DND-41 (cell line): ENCODE measurements around the gene LHX6.

Source experiments
- ATAC-seq: fragments of 200-7000 bp; cut with Tn5 transposase; 3 replicates; pipeline ENCODE4 v1.9.1; 2021; ENCODE audit warnings: low read depth; ENCODE audit not compliant: insufficient read depth
- DNase-seq: peaks from one replicate; pipeline ENCODE4 v3.0.0-alpha.2; 2020
- H2AFZ ChIP-seq: 2 replicates; pipeline ENCODE4 v1.6.0; 2012; ENCODE audit warnings: low read depth, low read length
- H3K27ac ChIP-seq: 2 replicates; pipeline ENCODE4 v1.5.1; 2012; ENCODE audit warnings: low read length, inconsistent platforms
- H3K27me3 ChIP-seq: fragments of 200-600 bp; sonication (generic); 2 replicates; pipeline ENCODE4 v1.6.0; 2012; ENCODE audit warnings: low read length, mild to moderate bottlenecking, inconsistent platforms; ENCODE audit not compliant: insufficient read depth, poor library complexity
- H3K36me3 ChIP-seq: 2 replicates; pipeline ENCODE4 v1.5.1; 2012; ENCODE audit warnings: low read length, inconsistent platforms; ENCODE audit not compliant: insufficient read depth
- H3K4me1 ChIP-seq: 2 replicates; pipeline ENCODE4 v1.5.1; 2012; ENCODE audit warnings: mild to moderate bottlenecking, low read length; ENCODE audit not compliant: insufficient read depth
- H3K4me2 ChIP-seq: 2 replicates; pipeline ENCODE4 v1.6.0; 2012; ENCODE audit warnings: mild to moderate bottlenecking, moderate library complexity, low read length, inconsistent platforms; ENCODE audit not compliant: insufficient read depth
- H3K4me3 ChIP-seq, 2 experiments: fragments of 200-600 bp in 1 of 2; shearing (Covaris generic) in 1 of 2; 2 replicates each; pipeline ENCODE4 v1.5.1; 2012 to 2016; ENCODE audit warnings: inconsistent platforms in 2 of 2, low read length in 2 of 2, mild to moderate bottlenecking in 2 of 2, low read depth in 1 of 2, moderate library complexity in 1 of 2
- H3K79me2 ChIP-seq: 2 replicates; pipeline ENCODE4 v1.6.0; 2012; ENCODE audit warnings: low read length, inconsistent platforms; ENCODE audit not compliant: insufficient read depth
- H3K9ac ChIP-seq: 2 replicates; pipeline ENCODE4 v1.6.0; 2012; ENCODE audit warnings: low read depth, mild to moderate bottlenecking, inconsistent platforms, low read length, moderate library complexity
- H3K9me3 ChIP-seq: 2 replicates; pipeline ENCODE4 v1.5.1; 2012; ENCODE audit warnings: low read length, moderate library complexity, mild to moderate bottlenecking, inconsistent platforms; ENCODE audit not compliant: insufficient read depth, severe bottlenecking
- H4K20me1 ChIP-seq: 2 replicates; pipeline ENCODE4 v1.6.0; 2012; ENCODE audit warnings: low read length; ENCODE audit not compliant: insufficient read depth
- EZH2 ChIP-seq: IDR thresholded peaks from 3 replicates; pipeline ENCODE4 v1.6.1; 2012; ENCODE audit warnings: borderline replicate concordance, low read depth, mild to moderate bottlenecking, moderate library complexity, low read length, inconsistent platforms; ENCODE audit not compliant: severe bottlenecking
- TF ChIP-seq, protein P1 (sequence below): IDR thresholded peaks from 2 replicates; pipeline ENCODE4 v1.5.1; 2012; ENCODE audit warnings: borderline replicate concordance, low read length, moderate library complexity, mild to moderate bottlenecking; ENCODE audit not compliant: poor library complexity, severe bottlenecking; ENCODE audit errors: extremely low read depth

The LHX6 gene

GRCh38 chr9:122201641-122202040 is 27.1 kb downstream of the LHX6 start:
- H3K9me3 ChIP-seq, result no peaks in the 10 kb centered on the region
- H3K79me2 ChIP-seq, result no peaks in the 10 kb centered on the region
- DNase-seq (no peak), ATAC-seq (no peak)
- no peaks in the 10 kb centered on the region for H3K4me1 ChIP-seq
- no peak overlapping the region for H3K27ac ChIP-seq
- H3K4me3 ChIP-seq, result no peak overlapping the region
- no peak overlapping the region for H3K4me2 ChIP-seq
- H4K20me1 ChIP-seq, result 0 out of 2 replicates have a peak, but pooled peaks cover 3% of the 10 kb centered on the region
- no peak overlapping the region for H2AFZ ChIP-seq
- no peaks in the 10 kb centered on the region for H3K36me3 ChIP-seq
- TF ChIP-seq EZH2, result no peak
- TF ChIP-seq, protein P1, sequence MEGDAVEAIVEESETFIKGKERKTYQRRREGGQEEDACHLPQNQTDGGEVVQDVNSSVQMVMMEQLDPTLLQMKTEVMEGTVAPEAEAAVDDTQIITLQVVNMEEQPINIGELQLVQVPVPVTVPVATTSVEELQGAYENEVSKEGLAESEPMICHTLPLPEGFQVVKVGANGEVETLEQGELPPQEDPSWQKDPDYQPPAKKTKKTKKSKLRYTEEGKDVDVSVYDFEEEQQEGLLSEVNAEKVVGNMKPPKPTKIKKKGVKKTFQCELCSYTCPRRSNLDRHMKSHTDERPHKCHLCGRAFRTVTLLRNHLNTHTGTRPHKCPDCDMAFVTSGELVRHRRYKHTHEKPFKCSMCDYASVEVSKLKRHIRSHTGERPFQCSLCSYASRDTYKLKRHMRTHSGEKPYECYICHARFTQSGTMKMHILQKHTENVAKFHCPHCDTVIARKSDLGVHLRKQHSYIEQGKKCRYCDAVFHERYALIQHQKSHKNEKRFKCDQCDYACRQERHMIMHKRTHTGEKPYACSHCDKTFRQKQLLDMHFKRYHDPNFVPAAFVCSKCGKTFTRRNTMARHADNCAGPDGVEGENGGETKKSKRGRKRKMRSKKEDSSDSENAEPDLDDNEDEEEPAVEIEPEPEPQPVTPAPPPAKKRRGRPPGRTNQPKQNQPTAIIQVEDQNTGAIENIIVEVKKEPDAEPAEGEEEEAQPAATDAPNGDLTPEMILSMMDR, result no peak
- no peak overlapping the region for H3K9ac ChIP-seq
- no peaks in the 10 kb centered on the region for H3K27me3 ChIP-seq

- Histone ChIP-seq H3K27me3 (no peaks in the 10 kb centered on the region), H2AFZ (no peak overlapping the region), H3K9me3 (no peaks in the 10 kb centered on the region), H3K4me1 (no peaks in the 10 kb centered on the region), H3K36me3 (no peaks in the 10 kb centered on the region), H3K4me3 (no peak overlapping the region), H3K4me2 (no peak overlapping the region), H3K27ac (no peak overlapping the region), H4K20me1 (0 out of 2 replicates have a peak, but pooled peaks cover 3% of the 10 kb centered on the region), H3K9ac (no peak overlapping the region), H3K79me2 (no peaks in the 10 kb centered on the region)
- no peak for ATAC-seq
- TF ChIP-seq EZH2, result no peak
- TF ChIP-seq, protein P1, result no peak
- no peak for DNase-seq
Observed at GRCh38 chr9:122200960-122201595, 27.7 kb downstream of the LHX6 start.

GRCh38 chr9:122197882-122198281 is 30.9 kb downstream of the LHX6 start:
- H3K79me2 ChIP-seq, result no peaks in the 10 kb centered on the region
- no peaks in the 10 kb centered on the region for H4K20me1 ChIP-seq
- no peaks in the 10 kb centered on the region for H3K27me3 ChIP-seq
- no peaks in the 10 kb centered on the region for H3K36me3 ChIP-seq
- H3K4me2 ChIP-seq, result no peak overlapping the region
- no peak for DNase-seq
- no peak overlapping the region for H3K27ac ChIP-seq
- no peak overlapping the region for H3K4me3 ChIP-seq
- H3K4me1 ChIP-seq, result no peaks in the 10 kb centered on the region
- H3K9me3 ChIP-seq, result no peaks in the 10 kb centered on the region
- H2AFZ ChIP-seq, result no peak overlapping the region
- no peak for ATAC-seq
- TF ChIP-seq, protein P1, result no peak
- H3K9ac ChIP-seq, result no peak overlapping the region

DNA sequence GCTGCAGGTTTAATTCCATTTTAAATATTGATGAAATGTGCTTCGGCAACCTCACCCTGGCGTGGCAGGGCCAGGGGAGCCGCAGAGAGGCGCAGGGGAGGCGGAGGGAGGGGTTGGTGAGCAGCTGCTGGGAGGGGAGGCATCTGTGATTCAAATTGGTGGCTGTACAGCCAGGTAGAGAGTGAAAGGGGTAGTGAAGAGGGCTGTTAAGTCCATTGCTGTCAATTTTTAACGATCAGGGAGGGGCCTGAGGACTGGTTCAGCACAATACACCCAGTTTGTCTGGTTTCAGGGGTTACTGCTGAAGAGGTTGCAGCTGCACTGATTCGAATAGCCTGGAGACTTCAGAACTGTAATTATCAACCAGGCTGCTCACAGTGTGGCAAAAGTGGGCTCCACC is 31.3 kb downstream of the LHX6 start:
- Histone ChIP-seq H3K4me2 (no peak overlapping the region), H3K27me3 (no peaks in the 10 kb centered on the region), H4K20me1 (no peaks in the 10 kb centered on the region; the same call in 1 of the 2 replicates), H3K4me3 (no peak overlapping the region), H2AFZ (no peak overlapping the region), H3K9ac (no peak overlapping the region), H3K9me3 (no peaks in the 10 kb centered on the region), H3K4me1 (no peaks in the 10 kb centered on the region), H3K27ac (no peak overlapping the region), H3K36me3 (no peaks in the 10 kb centered on the region), H3K79me2 (no peaks in the 10 kb centered on the region)
- ATAC-seq (no peak), DNase-seq (no peak)
- no peak for TF ChIP-seq EZH2
- TF ChIP-seq, protein P1, result no peak
